HEK293T (cell line): ENCODE results near the gene ATP5ME.

ENCODE experiments used
- ARNT ChIP-seq: fragments of 450-650 bp; IDR thresholded peaks from 2 replicates; pipeline ENCODE4 v1.6.1; 2017; ENCODE audit warnings: mild to moderate bottlenecking
- BHLHE40 ChIP-seq: fragments of 450-650 bp; IDR thresholded peaks from 2 replicates; pipeline ENCODE4 v1.6.1; 2016; ENCODE audit warnings: mild to moderate bottlenecking, moderate library complexity, borderline replicate concordance
- CTBP1 ChIP-seq: fragments of 450-650 bp; IDR thresholded peaks from 2 replicates; pipeline ENCODE4 v1.6.1; 2016; ENCODE audit warnings: borderline replicate concordance
- ELF4 ChIP-seq: fragments of 450-650 bp; IDR thresholded peaks from 2 replicates; pipeline ENCODE4 v1.6.1; 2017; ENCODE audit warnings: antibody characterized with exemption
- FOXA1 ChIP-seq: fragments of 450-650 bp; IDR thresholded peaks from 2 replicates; pipeline ENCODE4 v1.6.1; 2016; ENCODE audit warnings: mild to moderate bottlenecking
- FOXM1 ChIP-seq: fragments of 450-650 bp; IDR thresholded peaks from 2 replicates; pipeline ENCODE4 v1.6.1; 2017; ENCODE audit warnings: mild to moderate bottlenecking, borderline replicate concordance
- HDGF ChIP-seq: fragments of 450-650 bp; IDR thresholded peaks from 2 replicates; pipeline ENCODE4 v1.6.1; 2017; ENCODE audit warnings: antibody characterized with exemption, borderline replicate concordance
- L3MBTL2 ChIP-seq: fragments of 450-650 bp; conservative IDR thresholded peaks from 2 replicates; pipeline ENCODE4 v1.6.1; 2016; ENCODE audit warnings: mild to moderate bottlenecking
- LEF1 ChIP-seq: fragments of 450-650 bp; IDR thresholded peaks from 2 replicates; pipeline ENCODE4 v1.6.1; 2017; ENCODE audit warnings: mild to moderate bottlenecking, borderline replicate concordance
- SP1 ChIP-seq: fragments of 450-650 bp; IDR thresholded peaks from 2 replicates; pipeline ENCODE4 v1.6.1; 2017
- SUZ12 ChIP-seq: fragments of 450-650 bp; IDR thresholded peaks from 2 replicates; pipeline ENCODE4 v1.6.1; 2016; ENCODE audit warnings: mild to moderate bottlenecking
- TARDBP ChIP-seq: fragments of 450-650 bp; IDR thresholded peaks from 2 replicates; pipeline ENCODE4 v1.6.1; 2016
- ZNF384 ChIP-seq: fragments of 450-650 bp; IDR thresholded peaks from 2 replicates; pipeline ENCODE4 v1.6.1; 2016

DNA sequence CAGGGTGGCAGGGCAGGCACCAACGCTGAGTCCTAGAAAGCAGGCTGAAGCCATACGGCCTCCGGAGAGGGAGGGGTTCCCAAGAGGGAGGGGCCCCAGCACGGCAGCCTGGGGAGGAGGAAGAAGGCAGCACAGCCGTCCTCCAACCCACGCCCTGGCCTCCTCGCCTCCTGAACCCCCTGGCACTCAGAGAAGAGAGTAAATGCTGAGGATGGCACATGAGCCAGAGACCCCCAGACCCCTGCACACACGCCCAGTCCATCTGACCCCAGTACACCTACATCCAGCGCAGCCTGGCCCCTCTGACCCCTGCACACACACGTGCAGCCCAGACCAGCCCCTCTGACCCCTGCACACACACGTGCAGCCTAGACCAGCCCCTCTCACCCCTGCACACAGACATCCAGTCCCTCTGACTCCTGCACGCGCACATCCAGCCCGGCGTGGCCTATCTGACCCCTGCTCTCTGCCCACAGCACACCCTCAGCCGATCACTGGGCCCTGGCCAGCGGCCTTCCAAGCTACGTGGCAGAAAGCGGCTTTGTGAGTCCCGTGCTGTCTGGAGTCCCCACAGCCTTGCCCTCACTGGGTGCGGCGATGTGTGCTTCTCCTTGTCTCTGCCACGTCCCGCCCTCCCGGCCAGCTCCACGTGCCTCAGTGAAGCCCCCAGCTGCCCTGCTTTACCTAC is 18.5 kb downstream of the ATP5ME start:
- TF ChIP-seq ZNF384 (no peak), BHLHE40 (no peak), CTBP1 (no peak), TARDBP (no peak), FOXA1 (no peak), SUZ12 (no peak), ELF4 (no peak), L3MBTL2 (no peak), HDGF (no peak), SP1 (no peak), FOXM1 (no peak), ARNT (no peak), LEF1 (no peak)
